HG03565 (cell line): Measurements from ENCODE around the gene CPEB4.

ENCODE experiments used
- ATAC-seq: cut with Tn5 transposase; IDR thresholded peaks from one replicate; pipeline ENCODE4 v1.9.1; 2021; ENCODE audit warnings: mild to moderate bottlenecking, moderate library complexity; ENCODE audit not compliant: unreplicated experiment

The CPEB4 gene

GRCh38 chr5:173884402-173885053, 3.6 kb upstream of the CPEB4 start:
- no peak for ATAC-seq

GRCh38 chr5:173885054-173885443, 3.1 kb upstream of the CPEB4 start:
- no peak for ATAC-seq

GRCh38 chr5:173885475-173886010, 2.6 kb upstream of the CPEB4 start:
- ATAC-seq: no peak

- ATAC-seq: no peak
Observed at GRCh38 chr5:173886150-173886549, 2.0 kb upstream of the CPEB4 start.

GRCh38 chr5:173888473-173889131, 453 bp downstream of the CPEB4 start:
- no peak for ATAC-seq

- no peak for ATAC-seq
Observed at GRCh38 chr5:173890195-173890991, 2.2 kb downstream of the CPEB4 start.

- no peak for ATAC-seq
Observed at GRCh38 chr5:173891308-173892116, 3.4 kb downstream of the CPEB4 start.

- ATAC-seq: no peak
Observed at GRCh38 chr5:173893192-173893561, 5.0 kb downstream of the CPEB4 start.

- no peak for ATAC-seq
Observed at GRCh38 chr5:173895401-173896165, 7.4 kb downstream of the CPEB4 start.

- ATAC-seq: no peak
Observed at GRCh38 chr5:173896631-173897030, 8.5 kb downstream of the CPEB4 start.

- no peak for ATAC-seq
Observed at GRCh38 chr5:173901705-173902104, 13.6 kb downstream of the CPEB4 start.

- no peak for ATAC-seq
Observed at GRCh38 chr5:173902334-173902733, 14.2 kb downstream of the CPEB4 start.

- no peak for ATAC-seq
Observed at GRCh38 chr5:173902743-173903142, 14.6 kb downstream of the CPEB4 start.

- ATAC-seq: no peak
Observed at GRCh38 chr5:173903396-173904140, 15.4 kb downstream of the CPEB4 start.

GRCh38 chr5:173904151-173904550, 16.0 kb downstream of the CPEB4 start:
- ATAC-seq: no peak

- ATAC-seq: no peak
Observed at GRCh38 chr5:173907284-173907683, 19.1 kb downstream of the CPEB4 start.

- no peak for ATAC-seq
Observed at GRCh38 chr5:173907686-173908371, 19.7 kb downstream of the CPEB4 start.

GRCh38 chr5:173909199-173909598, 21.1 kb downstream of the CPEB4 start:
- ATAC-seq: no peak

GRCh38 chr5:173910215-173910614, 22.1 kb downstream of the CPEB4 start:
- ATAC-seq: no peak
